HepG2 (cell line): ENCODE measurements around the gene MARCHF2. TPM values are rescaled to one million over a fixed set of nuclear protein-coding genes. Genes with fewer than 3 reads are reported as not detected.
A peak's percentile ranks its signal among the peaks of the same experiment; 100 is the strongest.

Experiments
- CBFB ChIP-seq: sonication (generic); formaldehyde crosslinking; IDR thresholded peaks from 2 replicates; pipeline ENCODE4 v1.4.0; 2020; ENCODE audit warnings: missing genetic modification reagents
- CEBPG ChIP-seq: IDR thresholded peaks from 2 replicates; pipeline ENCODE4 v1.6.1; 2016
- HDAC2 ChIP-seq: sonication (generic); formaldehyde crosslinking; IDR thresholded peaks from 2 replicates; pipeline ENCODE4 v1.4.0; 2020; ENCODE audit warnings: missing genetic modification reagents
- NFIB ChIP-seq: sonication (generic); formaldehyde crosslinking; IDR thresholded peaks from 2 replicates; pipeline ENCODE4 v1.9.0; 2021; ENCODE audit warnings: missing genetic modification reagents, mild to moderate bottlenecking, borderline replicate concordance
- POLR2A ChIP-seq, 2 experiments: IDR thresholded peaks; 2 replicates each; pipeline ENCODE4 v1.6.1; 2011; ENCODE audit warnings: low read depth in 2 of 2, low read length in 2 of 2, mild to moderate bottlenecking in 1 of 2, moderate library complexity in 1 of 2; ENCODE audit not compliant: insufficient read depth in 1 of 2
- SNAI1 ChIP-seq: sonication (generic); formaldehyde crosslinking; IDR thresholded peaks from 2 replicates; pipeline ENCODE4 v1.5.0; 2020; ENCODE audit warnings: mild to moderate bottlenecking, missing genetic modification reagents, borderline replicate concordance
- ZBTB7B ChIP-seq: sonication (generic); formaldehyde crosslinking; IDR thresholded peaks from 2 replicates; pipeline ENCODE4 v1.4.0; 2020; ENCODE audit warnings: missing genetic modification reagents
- ZFP91 ChIP-seq: sonication (generic); formaldehyde crosslinking; IDR thresholded peaks from 2 replicates; pipeline ENCODE4 v1.9.0; 2022; ENCODE audit warnings: missing genetic modification reagents, mild to moderate bottlenecking, borderline replicate concordance
- ZKSCAN1 ChIP-seq: fragments of 150-350 bp; IDR thresholded peaks from 2 replicates; pipeline ENCODE4 v1.6.1; 2014; ENCODE audit warnings: low read length
- ZNF672 ChIP-seq: sonication (generic); formaldehyde crosslinking; IDR thresholded peaks from 2 replicates; pipeline ENCODE4 v1.8.1; 2022; ENCODE audit warnings: missing genetic modification reagents
- ZNF775 ChIP-seq: sonication (generic); formaldehyde crosslinking; IDR thresholded peaks from 2 replicates; pipeline ENCODE4 v1.4.0; 2020; ENCODE audit warnings: missing genetic modification reagents, mild to moderate bottlenecking, moderate library complexity, borderline replicate concordance
- polyA plus RNA-seq, 8 experiments: library from polyadenylated mRNA; depleted of rRNA in 3 of 8; stranded (reverse) in 7 of 8; unstranded in 1 of 8; fragments of >200 nt; fragmentation: Illumina TruSeq in 4 of 8; extraction: Trizol in 4 of 8; gene quantifications; 2 replicates each; pipeline versions ENCODE4 v1.2.1 to v1.2.3, GENCODE V29; 2011 to 2016; ENCODE audit warnings: low read depth in 4 of 8, missing spikeins in 1 of 8, mixed read lengths in 1 of 8; ENCODE audit not compliant: insufficient read depth in 1 of 8
- total RNA-seq, 5 experiments: library from RNA; depleted of rRNA; stranded (reverse); fragments of >200 nt; fragmentation: Illumina TruSeq; extraction: Trizol; gene quantifications; 2 replicates each; pipeline ENCODE4 v1.2.3, GENCODE V29; 2016; ENCODE audit warnings: low read depth in 1 of 5
- TF ChIP-seq, protein P1 (sequence below): IDR thresholded peaks from 2 replicates; pipeline ENCODE4 v1.6.1; 2016; ENCODE audit warnings: low read depth, missing genetic modification reagents, missing compliant biosample characterization
- TF ChIP-seq, protein P2 (sequence below): sonication (generic); formaldehyde crosslinking; conservative IDR thresholded peaks from 2 replicates; pipeline ENCODE4 v1.4.0; 2020; ENCODE audit warnings: missing genetic modification reagents
- TF ChIP-seq, protein P3 (sequence below): sonication (generic); formaldehyde crosslinking; IDR thresholded peaks from 2 replicates; pipeline ENCODE4 v1.4.0; 2020; ENCODE audit warnings: missing genetic modification reagents, borderline replicate concordance
- TF ChIP-seq, protein P4 (sequence below): sonication (generic); formaldehyde crosslinking; IDR thresholded peaks from 2 replicates; pipeline ENCODE4 v1.5.1; 2020; ENCODE audit warnings: missing genetic modification reagents, mild to moderate bottlenecking, borderline replicate concordance

Gene MARCHF2
- total and polyA plus RNA-seq, 2 of the 13 experiments (the other 11 are each of a cell fraction or from before 2014, with no cell fraction given) = 12.7 to 13.0 TPM

DNA sequence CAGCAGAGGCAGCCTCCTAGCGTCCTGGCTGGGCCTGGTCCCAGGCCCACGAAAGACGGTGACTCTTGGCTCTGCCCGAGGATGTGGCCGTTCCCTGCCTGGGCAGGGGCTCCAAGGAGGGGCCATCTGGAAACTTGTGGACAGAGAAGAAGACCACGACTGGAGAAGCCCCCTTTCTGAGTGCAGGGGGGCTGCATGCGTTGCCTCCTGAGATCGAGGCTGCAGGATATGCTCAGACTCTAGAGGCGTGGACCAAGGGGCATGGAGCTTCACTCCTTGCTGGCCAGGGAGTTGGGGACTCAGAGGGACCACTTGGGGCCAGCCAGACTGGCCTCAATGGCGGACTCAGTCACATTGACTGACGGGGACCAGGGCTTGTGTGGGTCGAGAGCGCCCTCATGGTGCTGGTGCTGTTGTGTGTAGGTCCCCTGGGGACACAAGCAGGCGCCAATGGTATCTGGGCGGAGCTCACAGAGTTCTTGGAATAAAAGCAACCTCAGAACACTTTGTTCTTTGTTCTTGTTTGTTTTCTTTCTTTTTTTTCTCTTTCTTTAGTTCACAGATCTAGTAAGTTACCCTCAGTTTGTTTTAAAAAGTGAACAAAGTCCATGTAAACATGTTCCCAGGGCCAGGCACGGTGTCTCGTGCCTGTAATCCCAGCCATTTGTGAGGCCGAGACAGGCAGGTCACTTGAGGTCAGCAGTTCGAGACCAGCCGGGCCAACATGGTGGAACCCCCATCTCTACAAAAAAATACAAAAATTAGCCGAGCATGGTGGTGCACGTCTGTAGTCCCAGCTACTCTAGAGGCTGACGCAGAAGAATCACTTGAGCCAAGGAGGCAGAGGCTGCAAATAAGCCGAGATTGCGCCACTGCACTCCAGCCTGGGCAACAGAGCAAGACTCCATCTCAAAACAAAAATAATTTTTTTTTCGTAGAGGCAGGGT, 39.0 kb upstream of the MARCHF2 start (continued):
- TF ChIP-seq, protein P1, sequence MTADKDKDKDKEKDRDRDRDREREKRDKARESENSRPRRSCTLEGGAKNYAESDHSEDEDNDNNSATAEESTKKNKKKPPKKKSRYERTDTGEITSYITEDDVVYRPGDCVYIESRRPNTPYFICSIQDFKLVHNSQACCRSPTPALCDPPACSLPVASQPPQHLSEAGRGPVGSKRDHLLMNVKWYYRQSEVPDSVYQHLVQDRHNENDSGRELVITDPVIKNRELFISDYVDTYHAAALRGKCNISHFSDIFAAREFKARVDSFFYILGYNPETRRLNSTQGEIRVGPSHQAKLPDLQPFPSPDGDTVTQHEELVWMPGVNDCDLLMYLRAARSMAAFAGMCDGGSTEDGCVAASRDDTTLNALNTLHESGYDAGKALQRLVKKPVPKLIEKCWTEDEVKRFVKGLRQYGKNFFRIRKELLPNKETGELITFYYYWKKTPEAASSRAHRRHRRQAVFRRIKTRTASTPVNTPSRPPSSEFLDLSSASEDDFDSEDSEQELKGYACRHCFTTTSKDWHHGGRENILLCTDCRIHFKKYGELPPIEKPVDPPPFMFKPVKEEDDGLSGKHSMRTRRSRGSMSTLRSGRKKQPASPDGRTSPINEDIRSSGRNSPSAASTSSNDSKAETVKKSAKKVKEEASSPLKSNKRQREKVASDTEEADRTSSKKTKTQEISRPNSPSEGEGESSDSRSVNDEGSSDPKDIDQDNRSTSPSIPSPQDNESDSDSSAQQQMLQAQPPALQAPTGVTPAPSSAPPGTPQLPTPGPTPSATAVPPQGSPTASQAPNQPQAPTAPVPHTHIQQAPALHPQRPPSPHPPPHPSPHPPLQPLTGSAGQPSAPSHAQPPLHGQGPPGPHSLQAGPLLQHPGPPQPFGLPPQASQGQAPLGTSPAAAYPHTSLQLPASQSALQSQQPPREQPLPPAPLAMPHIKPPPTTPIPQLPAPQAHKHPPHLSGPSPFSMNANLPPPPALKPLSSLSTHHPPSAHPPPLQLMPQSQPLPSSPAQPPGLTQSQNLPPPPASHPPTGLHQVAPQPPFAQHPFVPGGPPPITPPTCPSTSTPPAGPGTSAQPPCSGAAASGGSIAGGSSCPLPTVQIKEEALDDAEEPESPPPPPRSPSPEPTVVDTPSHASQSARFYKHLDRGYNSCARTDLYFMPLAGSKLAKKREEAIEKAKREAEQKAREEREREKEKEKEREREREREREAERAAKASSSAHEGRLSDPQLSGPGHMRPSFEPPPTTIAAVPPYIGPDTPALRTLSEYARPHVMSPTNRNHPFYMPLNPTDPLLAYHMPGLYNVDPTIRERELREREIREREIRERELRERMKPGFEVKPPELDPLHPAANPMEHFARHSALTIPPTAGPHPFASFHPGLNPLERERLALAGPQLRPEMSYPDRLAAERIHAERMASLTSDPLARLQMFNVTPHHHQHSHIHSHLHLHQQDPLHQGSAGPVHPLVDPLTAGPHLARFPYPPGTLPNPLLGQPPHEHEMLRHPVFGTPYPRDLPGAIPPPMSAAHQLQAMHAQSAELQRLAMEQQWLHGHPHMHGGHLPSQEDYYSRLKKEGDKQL (CRISPR knock-in tag) = peak; percentile 82
- TF ChIP-seq ZNF775 (CRISPR knock-in tag) (no peak), POLR2A (IDR thresholded peaks at IDR 0.05; ENCODE audit: insufficient read depth in 1 of 2, low read depth in 2 of 2, low read length in 2 of 2) (peak in 1 of 2 experiments; percentile 23; a peak in 1 of 4 replicates), ZFP91 (CRISPR knock-in tag) (peak; percentile 78), CEBPG (CRISPR knock-in tag) (peak; percentile 60), SNAI1 (no peak), HDAC2 (CRISPR knock-in tag) (peak; percentile 93), ZNF672 (no peak), ZBTB7B (CRISPR knock-in tag) (peak; percentile 84), NFIB (CRISPR knock-in tag) (no peak), CBFB (CRISPR knock-in tag) (peak; percentile 66), ZKSCAN1 (peak; percentile 20; the same call in 1 of the 2 replicates)
- TF ChIP-seq, protein P2, sequence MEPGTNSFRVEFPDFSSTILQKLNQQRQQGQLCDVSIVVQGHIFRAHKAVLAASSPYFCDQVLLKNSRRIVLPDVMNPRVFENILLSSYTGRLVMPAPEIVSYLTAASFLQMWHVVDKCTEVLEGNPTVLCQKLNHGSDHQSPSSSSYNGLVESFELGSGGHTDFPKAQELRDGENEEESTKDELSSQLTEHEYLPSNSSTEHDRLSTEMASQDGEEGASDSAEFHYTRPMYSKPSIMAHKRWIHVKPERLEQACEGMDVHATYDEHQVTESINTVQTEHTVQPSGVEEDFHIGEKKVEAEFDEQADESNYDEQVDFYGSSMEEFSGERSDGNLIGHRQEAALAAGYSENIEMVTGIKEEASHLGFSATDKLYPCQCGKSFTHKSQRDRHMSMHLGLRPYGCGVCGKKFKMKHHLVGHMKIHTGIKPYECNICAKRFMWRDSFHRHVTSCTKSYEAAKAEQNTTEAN (CRISPR knock-in tag) = peak; percentile 50; the same call in 1 of the 2 replicates
- TF ChIP-seq, protein P3, sequence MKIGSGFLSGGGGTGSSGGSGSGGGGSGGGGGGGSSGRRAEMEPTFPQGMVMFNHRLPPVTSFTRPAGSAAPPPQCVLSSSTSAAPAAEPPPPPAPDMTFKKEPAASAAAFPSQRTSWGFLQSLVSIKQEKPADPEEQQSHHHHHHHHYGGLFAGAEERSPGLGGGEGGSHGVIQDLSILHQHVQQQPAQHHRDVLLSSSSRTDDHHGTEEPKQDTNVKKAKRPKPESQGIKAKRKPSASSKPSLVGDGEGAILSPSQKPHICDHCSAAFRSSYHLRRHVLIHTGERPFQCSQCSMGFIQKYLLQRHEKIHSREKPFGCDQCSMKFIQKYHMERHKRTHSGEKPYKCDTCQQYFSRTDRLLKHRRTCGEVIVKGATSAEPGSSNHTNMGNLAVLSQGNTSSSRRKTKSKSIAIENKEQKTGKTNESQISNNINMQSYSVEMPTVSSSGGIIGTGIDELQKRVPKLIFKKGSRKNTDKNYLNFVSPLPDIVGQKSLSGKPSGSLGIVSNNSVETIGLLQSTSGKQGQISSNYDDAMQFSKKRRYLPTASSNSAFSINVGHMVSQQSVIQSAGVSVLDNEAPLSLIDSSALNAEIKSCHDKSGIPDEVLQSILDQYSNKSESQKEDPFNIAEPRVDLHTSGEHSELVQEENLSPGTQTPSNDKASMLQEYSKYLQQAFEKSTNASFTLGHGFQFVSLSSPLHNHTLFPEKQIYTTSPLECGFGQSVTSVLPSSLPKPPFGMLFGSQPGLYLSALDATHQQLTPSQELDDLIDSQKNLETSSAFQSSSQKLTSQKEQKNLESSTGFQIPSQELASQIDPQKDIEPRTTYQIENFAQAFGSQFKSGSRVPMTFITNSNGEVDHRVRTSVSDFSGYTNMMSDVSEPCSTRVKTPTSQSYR (CRISPR knock-in tag) = peak; percentile 19; the same call in 1 of the 2 replicates
- TF ChIP-seq, protein P4, sequence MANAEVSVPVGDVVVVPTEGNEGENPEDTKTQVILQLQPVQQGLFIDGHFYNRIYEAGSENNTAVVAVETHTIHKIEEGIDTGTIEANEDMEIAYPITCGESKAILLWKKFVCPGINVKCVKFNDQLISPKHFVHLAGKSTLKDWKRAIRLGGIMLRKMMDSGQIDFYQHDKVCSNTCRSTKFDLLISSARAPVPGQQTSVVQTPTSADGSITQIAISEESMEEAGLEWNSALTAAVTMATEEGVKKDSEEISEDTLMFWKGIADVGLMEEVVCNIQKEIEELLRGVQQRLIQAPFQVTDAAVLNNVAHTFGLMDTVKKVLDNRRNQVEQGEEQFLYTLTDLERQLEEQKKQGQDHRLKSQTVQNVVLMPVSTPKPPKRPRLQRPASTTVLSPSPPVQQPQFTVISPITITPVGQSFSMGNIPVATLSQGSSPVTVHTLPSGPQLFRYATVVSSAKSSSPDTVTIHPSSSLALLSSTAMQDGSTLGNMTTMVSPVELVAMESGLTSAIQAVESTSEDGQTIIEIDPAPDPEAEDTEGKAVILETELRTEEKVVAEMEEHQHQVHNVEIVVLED (CRISPR knock-in tag) = no peak
